A673 (cell line): ENCODE data around the gene HSD17B2. TPM values are rescaled to one million over a fixed set of nuclear protein-coding genes. Genes with fewer than 3 reads are reported as not detected.

Experiments
- BruUV-seq: library from RNA; stranded (reverse); fragments of 400-500 nt; replicated peaks from 2 replicates; lab custom pipeline; 2021; lab: Mats Ljungman, UMichigan
- CTCF ChIA-PET: fragments of 300-600 bp; sonication (Branson Sonifier 250); formaldehyde crosslinking; loops from one replicate; lab custom pipeline; 2022; ENCODE audit warnings: antibody characterized with exemption; lab: Charles Lee
- POLR2A ChIA-PET: fragments of 300-600 bp; sonication (Branson Sonifier 250); formaldehyde crosslinking; loops from one replicate; lab custom pipeline; 2022; ENCODE audit warnings: antibody characterized with exemption; ENCODE audit not compliant: low non-redundant PET; lab: Charles Lee
- DNase-seq: peaks from one replicate; pipeline ENCODE4 v3.0.0-alpha.2; 2015; ENCODE audit warnings: low spot score
- H3K27ac ChIP-seq: fragments of 200-600 bp; sonication (generic); 2 replicates; pipeline ENCODE4 v1.5.1; 2016; ENCODE audit warnings: mixed run types, low read depth, mild to moderate bottlenecking, mixed read lengths, antibody characterized with exemption, low read length; ENCODE audit not compliant: poor library complexity, severe bottlenecking
- H3K27me3 ChIP-seq: fragments of 200-600 bp; sonication (generic); replicated peaks from 2 replicates; pipeline ENCODE4 v1.6.1; 2017; ENCODE audit warnings: mixed run types, low read depth, mild to moderate bottlenecking, mixed read lengths, antibody characterized with exemption, low read length; ENCODE audit not compliant: insufficient read depth, poor library complexity
- H3K36me3 ChIP-seq: fragments of 200-600 bp; sonication (generic); 2 replicates; pipeline ENCODE4 v1.6.1; 2016; ENCODE audit warnings: mixed run types, mild to moderate bottlenecking, mixed read lengths, antibody characterized with exemption, low read length; ENCODE audit not compliant: insufficient read depth, poor library complexity, severe bottlenecking
- H3K4me1 ChIP-seq: fragments of 200-600 bp; sonication (generic); 2 replicates; pipeline ENCODE4 v1.6.1; 2017; ENCODE audit warnings: mixed run types, mild to moderate bottlenecking, mixed read lengths, antibody characterized with exemption, low read length; ENCODE audit not compliant: insufficient read depth, poor library complexity, severe bottlenecking
- H3K4me3 ChIP-seq: fragments of 200-600 bp; sonication (generic); 2 replicates; pipeline ENCODE4 v1.5.1; 2016; ENCODE audit warnings: low read depth, mixed run types, mild to moderate bottlenecking, mixed read lengths, low read length; ENCODE audit not compliant: poor library complexity, severe bottlenecking
- H3K9me3 ChIP-seq: fragments of 200-600 bp; sonication (generic); 2 replicates; pipeline ENCODE4 v1.6.1; 2016; ENCODE audit warnings: mixed run types, low read depth, mild to moderate bottlenecking, mixed read lengths, antibody characterized with exemption, low read length; ENCODE audit not compliant: poor library complexity, severe bottlenecking
- CTCF ChIP-seq: fragments of 300-800, 200-600 bp; sonication (generic); conservative IDR thresholded peaks from 2 replicates; pipeline ENCODE4 v1.5.1; 2017; ENCODE audit warnings: low read depth, mild to moderate bottlenecking, antibody characterized with exemption, low read length, moderate library complexity, mixed read lengths
- EZH2 ChIP-seq: fragments of 200-600 bp; sonication (generic); IDR thresholded peaks from 2 replicates; pipeline ENCODE4 v1.6.1; 2017; ENCODE audit warnings: borderline replicate concordance, low read depth, mild to moderate bottlenecking, mixed read lengths, antibody characterized with exemption, low read length; ENCODE audit not compliant: poor library complexity, severe bottlenecking
- intact Hi-C: fragments of 100-400 bp; cut with micrococcal nuclease; formaldehyde crosslinking; loops from one replicate; pipeline ENCODE4 v1.10.0; 2022; ENCODE audit not compliant: unreplicated experiment
- total RNA-seq: library from RNA; stranded (reverse); gene quantifications from 2 replicates; pipeline ENCODE4 v1.2.3, GENCODE V29; 2021

HSD17B2 gene
- total RNA-seq, 1 experiment from 2014 or later, result 4.9 TPM

- Histone ChIP-seq H3K27ac (no peak overlapping the region), H3K4me1 (peaks cover 3% of the 10 kb centered on the region), H3K9me3 (peaks cover 11% of the 10 kb centered on the region), H3K36me3 (no peaks in the 10 kb centered on the region), H3K4me3 (no peak overlapping the region), H3K27me3 (no peaks in the 10 kb centered on the region)
- no peak for TF ChIP-seq CTCF
- no peak for TF ChIP-seq EZH2
- no TSS peak for BruUV-seq
- CTCF ChIA-PET, result no interaction called here
- intact Hi-C loops, result no loop called here
- POLR2A ChIA-PET, result no interaction called here
- DNase-seq, result no peak
Observed at GRCh38 chr16:82004601-82005000, 30.5 kb upstream of the HSD17B2 start.

DNA sequence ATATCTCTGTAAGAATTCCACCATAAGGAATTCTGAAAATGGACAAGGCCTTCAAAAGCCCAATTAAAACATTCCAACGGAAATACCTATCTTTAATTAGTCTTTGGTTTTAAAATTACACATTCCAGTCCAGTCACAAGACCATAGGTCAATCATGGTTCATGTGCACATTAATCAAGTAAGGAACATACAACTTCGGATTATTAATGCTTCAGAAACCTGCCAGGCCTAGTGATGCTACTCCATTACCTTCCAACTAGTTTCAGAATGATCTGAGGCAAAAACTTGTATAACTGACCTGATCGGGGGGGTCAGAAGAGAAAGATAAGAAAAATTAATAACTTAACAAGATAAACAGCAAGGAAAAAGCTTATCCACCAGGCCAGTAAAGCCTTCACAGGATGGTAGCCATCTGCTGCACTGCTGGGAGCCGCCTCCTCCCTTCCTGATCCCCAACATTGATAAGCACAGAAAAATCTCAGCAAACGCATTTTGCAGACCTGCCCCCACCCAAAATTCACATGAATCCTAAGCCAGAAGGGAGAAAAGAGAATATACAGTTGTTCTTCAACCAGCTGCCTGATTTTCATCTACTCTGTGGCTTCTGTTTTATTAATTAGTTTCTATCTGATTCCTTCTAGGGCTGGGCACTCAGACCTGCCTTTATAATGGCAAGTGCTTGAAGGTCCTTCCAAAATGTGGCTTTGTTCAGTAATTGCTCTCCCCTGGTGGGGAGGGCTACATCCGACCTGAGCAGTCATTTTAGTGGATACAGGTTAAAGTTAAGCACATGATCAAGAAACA is 29.8 kb upstream of the HSD17B2 start:
- Histone ChIP-seq H3K4me1 (peaks cover 3% of the 10 kb centered on the region), H3K27ac (no peak overlapping the region), H3K9me3 (peaks cover 11% of the 10 kb centered on the region), H3K4me3 (no peak overlapping the region), H3K36me3 (no peaks in the 10 kb centered on the region), H3K27me3 (no peaks in the 10 kb centered on the region)
- intact Hi-C loops, result no loop called here
- peak; percentile 19 for DNase-seq
- TF ChIP-seq CTCF (no peak), EZH2 (no peak)
- BruUV-seq, result no TSS peak
- POLR2A ChIA-PET, result no interaction called here
- CTCF ChIA-PET, result no interaction called here

DNA sequence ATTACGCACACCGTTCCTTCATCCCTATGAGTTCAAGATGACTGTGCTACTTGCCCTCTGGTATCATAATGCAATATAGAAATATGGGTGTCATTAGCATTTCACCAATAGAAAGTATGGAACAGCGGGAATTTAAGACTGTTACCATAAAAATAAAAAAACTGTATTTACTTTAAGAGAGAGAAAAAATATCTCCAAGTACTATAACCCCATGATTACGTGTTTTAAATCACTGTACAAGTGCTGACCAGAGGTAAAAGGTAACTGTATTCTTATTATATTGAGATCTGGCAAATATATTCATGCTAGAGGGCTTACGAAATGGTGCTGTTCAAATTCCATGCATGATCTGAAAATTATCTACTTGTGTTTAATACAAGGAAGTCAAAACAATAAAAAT is 29.0 kb upstream of the HSD17B2 start:
- no TSS peak for BruUV-seq
- intact Hi-C loops, result no loop called here
- TF ChIP-seq EZH2, result no peak
- TF ChIP-seq CTCF, result no peak
- Histone ChIP-seq H3K9me3 (peaks cover 11% of the 10 kb centered on the region), H3K36me3 (no peaks in the 10 kb centered on the region), H3K27me3 (no peaks in the 10 kb centered on the region), H3K27ac (no peak overlapping the region), H3K4me1 (peaks cover 3% of the 10 kb centered on the region), H3K4me3 (no peak overlapping the region)
- DNase-seq, result no peak
- CTCF ChIA-PET, result no interaction called here
- POLR2A ChIA-PET, result no interaction called here
